HG02678 (cell line): Measurements from ENCODE around the gene GRIPAP1.

Experiments
- ATAC-seq: cut with Tn5 transposase; IDR thresholded peaks from one replicate; pipeline ENCODE4 v1.9.1; 2021; ENCODE audit warnings: mild to moderate bottlenecking, moderate library complexity; ENCODE audit not compliant: unreplicated experiment

Gene GRIPAP1

GRCh38 chrX:48927736-48928382 is 74.2 kb downstream of the GRIPAP1 start:
- no peak for ATAC-seq

GRCh38 chrX:48927123-48927522 is 74.9 kb downstream of the GRIPAP1 start:
- no peak for ATAC-seq

- no peak for ATAC-seq
Observed at GRCh38 chrX:48924270-48924669, 77.8 kb downstream of the GRIPAP1 start.

GRCh38 chrX:48923771-48924170 is 78.3 kb downstream of the GRIPAP1 start:
- no peak for ATAC-seq
